Measurements from ENCODE around the gene TBC1D14.

DNA sequence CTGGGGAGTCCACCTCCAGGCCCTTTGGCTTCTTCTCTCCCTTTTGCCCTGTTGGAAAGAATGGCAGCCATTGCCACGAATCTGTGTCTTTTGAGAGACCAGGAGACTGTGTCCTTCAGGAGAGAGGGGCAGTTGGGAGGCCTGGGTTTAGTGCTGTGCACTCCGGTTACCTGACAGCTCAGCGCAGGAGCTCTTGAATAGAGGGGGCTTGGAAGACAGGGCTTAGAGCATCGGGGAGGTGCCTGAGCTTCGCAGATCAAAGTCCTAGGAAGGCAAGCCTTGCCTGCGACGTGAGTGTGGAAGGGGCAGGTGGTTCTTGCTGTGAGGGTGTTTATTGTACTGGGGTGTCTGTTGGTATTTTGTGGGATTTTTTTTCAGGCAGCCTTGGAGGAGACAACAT is 91.6 kb downstream of the TBC1D14 start:
- TF ChIP-seq, protein P1, sequence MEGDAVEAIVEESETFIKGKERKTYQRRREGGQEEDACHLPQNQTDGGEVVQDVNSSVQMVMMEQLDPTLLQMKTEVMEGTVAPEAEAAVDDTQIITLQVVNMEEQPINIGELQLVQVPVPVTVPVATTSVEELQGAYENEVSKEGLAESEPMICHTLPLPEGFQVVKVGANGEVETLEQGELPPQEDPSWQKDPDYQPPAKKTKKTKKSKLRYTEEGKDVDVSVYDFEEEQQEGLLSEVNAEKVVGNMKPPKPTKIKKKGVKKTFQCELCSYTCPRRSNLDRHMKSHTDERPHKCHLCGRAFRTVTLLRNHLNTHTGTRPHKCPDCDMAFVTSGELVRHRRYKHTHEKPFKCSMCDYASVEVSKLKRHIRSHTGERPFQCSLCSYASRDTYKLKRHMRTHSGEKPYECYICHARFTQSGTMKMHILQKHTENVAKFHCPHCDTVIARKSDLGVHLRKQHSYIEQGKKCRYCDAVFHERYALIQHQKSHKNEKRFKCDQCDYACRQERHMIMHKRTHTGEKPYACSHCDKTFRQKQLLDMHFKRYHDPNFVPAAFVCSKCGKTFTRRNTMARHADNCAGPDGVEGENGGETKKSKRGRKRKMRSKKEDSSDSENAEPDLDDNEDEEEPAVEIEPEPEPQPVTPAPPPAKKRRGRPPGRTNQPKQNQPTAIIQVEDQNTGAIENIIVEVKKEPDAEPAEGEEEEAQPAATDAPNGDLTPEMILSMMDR (conservative IDR thresholded peaks at IDR 0.05; ENCODE audit: low read length), result no peak
- TF ChIP-seq EZH2phosphoT487 (IDR thresholded peaks at IDR 0.05; ENCODE audit: borderline replicate concordance, low read depth, low read length), result no peak
